Stimulated activated CD4-positive, alpha-beta T cell treated with anti-CD3 and anti-CD28 coated beads, Interleukin-4, amount 100 ng/mL, for 1 hour (primary cell): ENCODE data around the gene HMGA1.

ENCODE experiments used
- DNase-seq: peaks from one replicate; pipeline ENCODE4 v3.0.0-alpha.2; 2020

The HMGA1 gene

GRCh38 chr6:34225551-34225950 is 11.1 kb upstream of the HMGA1 start:
- DNase-seq = no peak

- DNase-seq = no peak
Measured at GRCh38 chr6:34226066-34226465, 10.6 kb upstream of the HMGA1 start.

- no peak for DNase-seq
Measured at GRCh38 chr6:34226731-34227586, 9.7 kb upstream of the HMGA1 start.

- DNase-seq = no peak
Measured at GRCh38 chr6:34227761-34228421, 8.8 kb upstream of the HMGA1 start.

GRCh38 chr6:34229877-34230276 is 6.8 kb upstream of the HMGA1 start:
- no peak for DNase-seq

- DNase-seq = no peak
Measured at GRCh38 chr6:34230653-34231371, 5.9 kb upstream of the HMGA1 start.

- DNase-seq = no peak
Measured at GRCh38 chr6:34231566-34232336, 4.9 kb upstream of the HMGA1 start.

GRCh38 chr6:34232901-34233300 is 3.8 kb upstream of the HMGA1 start:
- no peak for DNase-seq

- no peak for DNase-seq
Measured at GRCh38 chr6:34233867-34234266, 2.8 kb upstream of the HMGA1 start.

GRCh38 chr6:34234667-34235306 is 1.9 kb upstream of the HMGA1 start:
- DNase-seq = no peak

- peak; percentile 71 for DNase-seq
Measured at GRCh38 chr6:34235307-34236130, 1.2 kb upstream of the HMGA1 start.

- peak; percentile 54 for DNase-seq
Measured at GRCh38 chr6:34236131-34236442, 586 bp upstream of the HMGA1 start.

- DNase-seq = peak; percentile 48
Measured at GRCh38 chr6:34237316-34237721, 646 bp downstream of the HMGA1 start.

GRCh38 chr6:34237722-34238584 is 1.3 kb downstream of the HMGA1 start:
- DNase-seq = peak; percentile 78

- DNase-seq = no peak
Measured at GRCh38 chr6:34238585-34239499, 2.2 kb downstream of the HMGA1 start.

GRCh38 chr6:34239500-34239825 is 2.8 kb downstream of the HMGA1 start:
- DNase-seq = no peak

- DNase-seq = no peak
Measured at GRCh38 chr6:34239893-34240292, 3.2 kb downstream of the HMGA1 start.

- no peak for DNase-seq
Measured at GRCh38 chr6:34240329-34241248, 3.9 kb downstream of the HMGA1 start.
